K562 (cell line): ENCODE data around the gene SIM1. TPM values are rescaled to one million over a fixed set of nuclear protein-coding genes. Genes with fewer than 3 reads are reported as not detected.

ENCODE experiments used
- ATAC-seq: fragments of 200-7000 bp; cut with Tn5 transposase; 3 replicates; pipeline ENCODE4 v1.9.1; 2020; ENCODE audit warnings: moderate library complexity
- BruUV-seq: library from RNA; stranded (reverse); fragments of 400-500 nt; replicated peaks from 2 replicates; lab custom pipeline; 2021; lab: Mats Ljungman, UMichigan
- CTCF ChIA-PET: fragments of 300-600 bp; formaldehyde crosslinking; extraction: SDS; loops from one replicate; lab custom pipeline; 2021; ENCODE audit warnings: low intra/inter-chr PET ratio; lab: Yijun Ruan, JAX
- POLR2A ChIA-PET: fragments of 300-600, 350-650 bp; sonication (Branson Sonifier 250); formaldehyde crosslinking; extraction: SDS; loops from one replicate; lab custom pipeline; 2021; ENCODE audit warnings: antibody characterized with exemption, inconsistent platforms; lab: Yijun Ruan, JAX
- DNase-seq, 4 experiments: peaks; one replicate each; pipeline versions ENCODE4 v3.0.0 to v3.0.0-alpha.2; 2011 to 2018; ENCODE audit warnings: low spot score in 3 of 4, mixed read lengths in 3 of 4; ENCODE audit errors: extremely low read depth in 1 of 4
- FAIRE-seq: peaks from 2 replicates; lab custom pipeline; 2011; peaks lifted over from hg19 to GRCh38; lab: Jason Lieb, UNC
- H2AFZ ChIP-seq: 2 replicates; pipeline ENCODE4 v1.6.0; 2011; ENCODE audit warnings: low read depth, low read length, control low read depth, inconsistent platforms
- H3K27ac ChIP-seq: fragments of 200-600 bp; 3 replicates; pipeline ENCODE4 v1.8.0; 2011; ENCODE audit warnings: low read depth, mild to moderate bottlenecking, control low read depth, inconsistent platforms, low read length, moderate library complexity, mixed read lengths; ENCODE audit errors: extremely low read depth
- H3K27me3 ChIP-seq, 2 experiments: fragments of 300-600 bp in 1 of 2; 2 replicates in 1 of 2; 3 replicates in 1 of 2; pipeline versions ENCODE4 v1.6.0 to v1.8.0; 2011; ENCODE audit warnings: inconsistent platforms in 2 of 2, low read length in 2 of 2, mild to moderate bottlenecking in 1 of 2, mixed read lengths in 1 of 2, moderate library complexity in 1 of 2; ENCODE audit not compliant: control insufficient read depth in 2 of 2, insufficient read depth in 2 of 2
- H3K36me3 ChIP-seq: fragments of 300-600 bp; 3 replicates; pipeline ENCODE4 v1.8.0; 2011; ENCODE audit warnings: mild to moderate bottlenecking, low read length, inconsistent platforms; ENCODE audit not compliant: control insufficient read depth, insufficient read depth
- H3K4me1 ChIP-seq, 2 experiments: fragments of 200-600 bp in 1 of 2; replicated peaks in 1 of 2; 2 replicates in 1 of 2; 3 replicates in 1 of 2; pipeline versions ENCODE4 v1.5.1 to v1.8.0; 2011; ENCODE audit warnings: inconsistent platforms in 2 of 2, low read length in 2 of 2, mild to moderate bottlenecking in 1 of 2, mixed read lengths in 1 of 2, moderate library complexity in 1 of 2; ENCODE audit not compliant: control insufficient read depth in 2 of 2, insufficient read depth in 2 of 2
- H3K4me2 ChIP-seq: 2 replicates; pipeline ENCODE4 v1.6.1; 2011; ENCODE audit warnings: low read length, control low read depth, inconsistent platforms, mixed read lengths; ENCODE audit not compliant: insufficient read depth
- H3K4me3 ChIP-seq: fragments of 200-600 bp; sonication (generic), shearing (Covaris generic); 2 replicates; pipeline ENCODE4 v1.5.1; 2016; ENCODE audit warnings: control low read depth, inconsistent platforms
- H3K79me2 ChIP-seq: fragments of 200-600 bp; 3 replicates; pipeline ENCODE4 v1.8.0; 2011; ENCODE audit warnings: low read length, inconsistent platforms; ENCODE audit not compliant: control insufficient read depth, insufficient read depth
- H3K9ac ChIP-seq, 2 experiments: 2 replicates each; pipeline versions ENCODE4 v1.6.0 to v1.6.1; 2011; ENCODE audit warnings: low read depth in 2 of 2, low read length in 2 of 2, control low read depth in 1 of 2, inconsistent platforms in 1 of 2, mild to moderate bottlenecking in 1 of 2, mixed read lengths in 1 of 2; ENCODE audit not compliant: insufficient read depth in 1 of 2
- H3K9me1 ChIP-seq: one replicate; pipeline ENCODE4 v1.6.0; 2011; ENCODE audit warnings: inconsistent platforms, mild to moderate bottlenecking, low read length, moderate library complexity; ENCODE audit not compliant: control insufficient read depth, insufficient read depth
- H3K9me3 ChIP-seq: replicated peaks from 2 replicates; pipeline ENCODE4 v1.5.1; 2011; ENCODE audit warnings: low read depth, low read length, inconsistent platforms; ENCODE audit not compliant: control insufficient read depth, insufficient read depth
- H4K20me1 ChIP-seq: replicated peaks from 2 replicates; pipeline ENCODE4 v1.6.1; 2011; ENCODE audit warnings: low read length, inconsistent platforms, mixed read lengths; ENCODE audit not compliant: control insufficient read depth, insufficient read depth
- MLX ChIP-seq, 2 experiments: fragments of 450-650 bp in 1 of 2; sonication (generic) in 1 of 2; formaldehyde crosslinking; conservative IDR thresholded peaks; 2 replicates each; pipeline versions ENCODE4 v1.4.0 to v1.8.1; 2020 to 2022; ENCODE audit warnings: mild to moderate bottlenecking in 1 of 2, missing genetic modification reagents in 1 of 2
- REST ChIP-seq, 2 experiments: fragments of 450-650 bp; formaldehyde crosslinking in 1 of 2; IDR thresholded peaks; 2 replicates each; pipeline versions ENCODE4 v1.4.0 to v1.6.1; 2014 to 2020; ENCODE audit warnings: mild to moderate bottlenecking in 2 of 2, borderline replicate concordance in 1 of 2, low read depth in 1 of 2
- WGBS: fragments of 100-300 bp; shearing (Covaris generic); methylation state at CpG from one replicate; pipeline ENCODE4 v1.1.6; 2016; ENCODE audit warnings: low coverage, mixed read lengths; ENCODE audit not compliant: insufficient coverage; ENCODE audit errors: missing lambda C conversion rate; 5-methylcytosine and 5-hydroxymethylcytosine counted together
- in situ Hi-C: fragments of 300-500 bp; cut with MboI; formaldehyde crosslinking; loops from 4 replicates; pipeline ENCODE4 v1.15.0; 2018; ENCODE audit warnings: inconsistent platforms, mixed read lengths
- intact Hi-C: fragments of 100-400 bp; cut with micrococcal nuclease; formaldehyde crosslinking; loops from 2 replicates; pipeline ENCODE4 v1.14.2; 2022
- polyA plus RNA-seq, 8 experiments: library from polyadenylated mRNA; depleted of rRNA in 4 of 8; stranded (reverse) in 5 of 8; unstranded in 3 of 8; fragments of >200 nt; fragmentation: Nextera tagmentation in 2 of 8; fragmentation: Illumina TruSeq in 1 of 8; extraction: Ambion mirVana in 2 of 8; extraction: Trizol in 1 of 8; gene quantifications; 2 replicates each; pipeline versions ENCODE4 v1.2.1 to v1.2.3, GENCODE V29; 2011 to 2014; ENCODE audit warnings: inconsistent platforms in 1 of 8, missing spikeins in 1 of 8
- total RNA-seq, 7 experiments: library from RNA; depleted of rRNA in 6 of 7; stranded (reverse); fragments of >200 nt in 6 of 7; fragmentation: Illumina TruSeq in 2 of 7; extraction: Trizol in 2 of 7; gene quantifications; 2 replicates each; pipeline versions ENCODE4 v1.2.1 to v1.2.3, GENCODE V29; 2011 to 2021; ENCODE audit warnings: low replicate concordance in 1 of 7

SIM1 gene
- total and polyA plus RNA-seq, 9 of the 15 experiments (the other 6 are each of a cell fraction or from before 2014, with no cell fraction given), result not detected

GRCh38 chr6:100381111-100381510, 83.6 kb downstream of the SIM1 start:
- H3K9ac ChIP-seq, result no peak overlapping the region
- no TSS peak for BruUV-seq
- no peaks in the 10 kb centered on the region for H3K79me2 ChIP-seq
- H2AFZ ChIP-seq, result no peak overlapping the region
- H4K20me1 ChIP-seq, result no peaks in the 10 kb centered on the region
- H3K27ac ChIP-seq, result no peak overlapping the region
- no peak overlapping the region for H3K4me2 ChIP-seq
- no peaks in the 10 kb centered on the region for H3K36me3 ChIP-seq
- no peak overlapping the region for H3K4me3 ChIP-seq
- 3% methylated on average over 6 of the region's 6 CpGs for WGBS
- DNase-seq, result no peak
- in situ Hi-C loops, result no loop called here
- ATAC-seq, result no peak
- FAIRE-seq, result no peak
- H3K9me1 ChIP-seq, result no peaks in the 10 kb centered on the region
- no peaks in the 10 kb centered on the region for H3K4me1 ChIP-seq
- CTCF ChIA-PET, result no interaction called here
- no peak for TF ChIP-seq REST (IDR thresholded peaks at IDR 0.05; ENCODE audit: borderline replicate concordance)
- no peak for TF ChIP-seq REST (CRISPR knock-in tag; IDR thresholded peaks at IDR 0.05; ENCODE audit: low read depth)
- TF ChIP-seq MLX (CRISPR knock-in tag; conservative IDR thresholded peaks at IDR 0.05), result no peak
- no peaks in the 10 kb centered on the region for H3K9me3 ChIP-seq
- intact Hi-C loops, result no loop called here
- POLR2A ChIA-PET, result no interaction called here
- peaks cover 0 to 11% of the 10 kb centered on the region in 2 experiments; a peak in 3 of 5 replicates for H3K27me3 ChIP-seq
